Right lobe of liver (tissue), 4 donors: ENCODE data around the gene SPACA7.

Experiments used
- CTCF ChIP-seq, 4 donors: fragments of 200-600 bp in 3 of 4; fragments of 450-650 bp in 1 of 4; IDR thresholded peaks; one replicate each; pipeline versions ENCODE4 v1.5.1 to v1.8.0; 2016 to 2022; ENCODE audit warnings: antibody characterized with exemption in 4 of 4, mild to moderate bottlenecking in 2 of 4
- POLR2A ChIP-seq: fragments of 450-650 bp; IDR thresholded peaks from one replicate; pipeline ENCODE4 v1.6.1; 2017; ENCODE audit warnings: antibody characterized with exemption, mild to moderate bottlenecking
- donor health status: DM: no; HTN: no; CAD: no.
- donor health status: DM: no; HTN: no; CAD: no.
- donor health status: DM: no; HTN: yes; CAD: no.

- no peak for TF ChIP-seq CTCF (IDR thresholded peaks at IDR 0.05)
- no peak for TF ChIP-seq POLR2A
Observed at GRCh38 chr13:112469071-112469745, 93.1 kb downstream of the SPACA7 start.
